CD4-positive, alpha-beta T cell treated with Interleukin-17A for 4 hours (primary cell): ENCODE data around the gene PTPN14.

Experiments used
- DNase-seq: peaks from one replicate; pipeline ENCODE4 v3.0.0-alpha.2; 2020; ENCODE audit warnings: mixed read lengths

The PTPN14 gene

DNA sequence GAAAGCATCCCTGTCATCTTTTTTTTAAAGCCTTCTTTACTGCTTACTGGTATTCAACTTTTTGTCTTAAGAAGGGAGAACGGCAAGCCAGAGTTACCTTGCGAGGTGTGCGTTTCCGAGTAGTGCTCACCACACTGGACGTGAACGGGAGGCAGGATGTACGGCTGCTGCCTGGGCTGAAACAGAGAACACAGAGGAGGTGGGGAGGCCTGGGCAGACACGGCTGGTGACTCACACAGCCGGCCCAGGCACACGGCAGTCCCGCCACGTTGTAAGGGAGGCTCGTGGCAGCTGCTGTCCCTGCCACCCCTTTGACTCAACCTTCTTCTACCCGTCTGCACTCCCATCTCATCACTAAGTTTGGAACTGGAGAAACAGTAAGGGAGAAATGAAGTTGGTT is 164.7 kb downstream of the PTPN14 start:
- no peak for DNase-seq

- no peak for DNase-seq
Observed at GRCh38 chr1:214386333-214386732, 165.1 kb downstream of the PTPN14 start.

GRCh38 chr1:214385428-214385827 is 166.0 kb downstream of the PTPN14 start:
- DNase-seq, result no peak

DNA sequence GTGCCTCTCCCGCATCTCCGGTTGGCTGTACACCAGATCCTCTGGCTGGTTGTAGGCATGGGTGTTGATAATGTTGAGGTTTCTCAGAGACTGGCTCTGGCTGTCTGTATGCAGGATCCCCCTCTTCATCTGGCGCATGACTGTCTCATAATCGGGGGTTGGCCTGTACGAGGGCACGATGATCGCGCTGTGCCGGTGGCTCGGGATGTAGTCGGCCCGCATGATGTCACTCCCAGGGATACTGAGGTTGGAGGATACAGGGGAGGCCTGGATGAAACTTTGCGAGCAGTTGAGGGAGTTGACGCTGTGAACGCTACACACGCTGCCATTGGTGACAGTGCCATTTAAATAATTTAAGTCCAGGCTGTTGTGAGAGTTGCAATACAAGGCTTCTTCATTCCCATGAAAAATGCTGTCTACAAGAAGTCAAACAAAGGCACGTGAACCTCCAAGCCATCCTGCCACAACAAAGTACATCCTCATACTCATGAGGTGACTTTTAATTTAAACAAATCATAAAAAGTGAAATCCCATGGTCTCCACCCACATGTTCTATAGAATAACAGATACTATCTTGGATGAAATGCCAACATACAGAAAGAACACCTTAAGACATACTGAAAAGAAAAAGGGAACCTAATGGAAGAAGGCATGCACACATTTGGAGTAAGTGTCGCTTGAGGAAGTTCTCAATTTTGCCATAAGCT is 166.9 kb downstream of the PTPN14 start:
- no peak for DNase-seq

- DNase-seq, result no peak
Observed at GRCh38 chr1:214383381-214384372, 167.7 kb downstream of the PTPN14 start.

DNA sequence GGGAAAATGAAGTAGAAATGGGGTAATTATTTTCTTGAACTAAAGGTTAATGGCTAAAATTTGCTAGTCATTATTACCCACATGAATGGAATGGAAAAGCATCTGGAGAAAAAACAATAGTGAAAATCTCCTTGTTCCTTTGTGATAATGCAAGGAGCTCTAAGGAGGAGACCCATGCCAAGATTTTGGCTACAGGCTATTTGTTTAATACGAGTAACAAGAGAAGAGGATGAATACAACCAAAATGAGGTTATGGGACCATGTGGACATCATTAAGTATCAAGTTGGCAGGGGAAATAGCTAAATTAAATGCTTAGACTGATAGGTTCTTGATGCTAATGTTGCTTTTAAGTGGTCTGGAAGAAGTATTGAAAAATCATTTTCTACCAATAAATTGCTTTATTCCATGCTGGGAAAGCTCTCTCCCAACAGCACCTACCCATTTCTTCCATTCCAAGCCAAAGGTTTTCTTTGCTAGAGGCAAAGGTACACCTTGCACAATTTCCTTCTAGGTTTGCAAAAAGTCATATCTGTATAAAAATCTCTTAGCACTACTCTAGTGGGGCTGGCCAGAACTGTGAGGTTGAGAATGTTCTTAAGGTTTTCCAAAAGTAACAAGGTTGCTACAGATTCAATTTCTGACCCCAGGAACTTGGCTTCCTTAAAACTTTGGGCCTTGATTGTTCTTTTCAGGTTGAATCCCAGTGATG is 170.3 kb downstream of the PTPN14 start:
- no peak for DNase-seq

- DNase-seq, result no peak
Observed at GRCh38 chr1:214380396-214380795, 171.0 kb downstream of the PTPN14 start.

GRCh38 chr1:214379236-214379970 is 172.0 kb downstream of the PTPN14 start:
- no peak for DNase-seq

- DNase-seq, result no peak
Observed at GRCh38 chr1:214378492-214378891, 172.9 kb downstream of the PTPN14 start.

DNA sequence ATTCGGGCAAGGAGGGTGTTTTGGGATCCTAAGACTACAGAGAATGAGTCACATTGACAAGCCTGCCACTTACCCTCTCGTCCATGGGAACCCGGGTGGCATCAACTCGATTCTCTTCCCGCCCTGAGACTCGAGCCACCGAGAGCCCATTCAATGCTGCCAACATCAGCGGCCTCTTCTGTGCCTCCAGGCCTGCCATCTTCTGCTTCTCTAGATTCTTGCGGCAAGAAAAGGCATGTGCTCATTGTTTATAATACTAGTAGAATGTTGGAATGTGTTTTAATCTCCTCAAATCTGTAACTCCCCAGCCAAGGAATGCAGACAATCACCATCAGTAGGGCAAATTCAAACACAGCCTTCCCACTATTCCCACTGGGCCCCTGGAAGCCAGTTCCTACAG is 173.5 kb downstream of the PTPN14 start:
- no peak for DNase-seq

DNA sequence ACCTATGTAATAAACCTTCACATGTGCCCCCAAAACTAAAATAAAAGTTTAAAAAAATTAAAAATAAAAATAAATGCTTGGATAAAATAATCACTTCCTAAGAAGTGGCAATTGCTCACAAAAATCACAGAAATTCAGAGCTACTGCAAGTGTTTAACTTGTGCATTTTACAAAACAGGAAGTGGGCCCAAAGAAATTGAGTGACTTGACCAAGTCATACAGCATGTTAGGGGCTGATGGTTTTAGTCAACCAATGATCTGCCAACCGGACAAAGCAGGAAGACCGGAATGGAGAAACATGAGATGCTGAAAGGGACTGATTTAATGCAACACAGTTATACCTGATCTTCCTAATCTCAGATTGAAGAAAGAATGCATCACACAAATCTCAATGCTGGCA is 173.9 kb downstream of the PTPN14 start:
- no peak for DNase-seq

- no peak for DNase-seq
Observed at GRCh38 chr1:214372092-214372491, 179.3 kb downstream of the PTPN14 start.

DNA sequence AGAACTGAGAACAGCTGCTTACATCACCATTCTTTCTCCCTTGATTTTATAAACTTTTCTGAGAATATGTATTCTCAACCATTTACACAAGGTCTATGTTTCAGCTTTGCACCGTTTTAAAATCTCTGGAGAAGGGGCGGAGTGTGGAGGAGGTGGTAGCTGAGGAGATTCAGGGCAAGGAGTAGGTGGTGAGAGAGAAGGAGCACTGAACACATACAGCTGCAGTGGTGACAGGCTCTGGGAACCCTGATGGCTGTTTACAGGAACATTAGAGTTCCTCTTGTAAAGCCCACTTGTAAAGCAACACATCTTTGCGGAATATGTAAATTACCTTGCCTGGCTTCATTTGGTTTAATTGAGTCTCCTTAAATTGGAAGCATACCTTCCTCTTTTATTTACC is 180.8 kb downstream of the PTPN14 start:
- DNase-seq, result no peak

GRCh38 chr1:214369364-214369763 is 182.0 kb downstream of the PTPN14 start:
- DNase-seq, result no peak

DNA sequence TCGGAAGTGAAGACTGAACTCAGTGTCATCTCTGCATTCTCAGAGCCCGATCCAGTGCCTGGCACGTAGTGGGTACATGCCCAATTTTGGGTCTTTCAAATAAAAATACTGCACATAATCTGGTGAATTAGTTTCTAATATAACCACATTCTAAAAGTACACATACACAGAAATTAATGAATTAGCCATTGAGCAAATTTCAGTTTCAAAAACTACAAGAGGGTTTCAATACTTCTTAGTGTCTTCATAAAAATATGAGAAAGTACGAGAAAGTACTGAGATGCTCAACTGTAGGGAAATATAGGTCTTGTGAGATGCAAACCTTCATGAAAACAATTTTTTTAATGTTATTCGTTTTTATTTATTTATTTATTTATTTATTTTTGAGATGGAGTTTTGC is 183.6 kb downstream of the PTPN14 start:
- no peak for DNase-seq

DNA sequence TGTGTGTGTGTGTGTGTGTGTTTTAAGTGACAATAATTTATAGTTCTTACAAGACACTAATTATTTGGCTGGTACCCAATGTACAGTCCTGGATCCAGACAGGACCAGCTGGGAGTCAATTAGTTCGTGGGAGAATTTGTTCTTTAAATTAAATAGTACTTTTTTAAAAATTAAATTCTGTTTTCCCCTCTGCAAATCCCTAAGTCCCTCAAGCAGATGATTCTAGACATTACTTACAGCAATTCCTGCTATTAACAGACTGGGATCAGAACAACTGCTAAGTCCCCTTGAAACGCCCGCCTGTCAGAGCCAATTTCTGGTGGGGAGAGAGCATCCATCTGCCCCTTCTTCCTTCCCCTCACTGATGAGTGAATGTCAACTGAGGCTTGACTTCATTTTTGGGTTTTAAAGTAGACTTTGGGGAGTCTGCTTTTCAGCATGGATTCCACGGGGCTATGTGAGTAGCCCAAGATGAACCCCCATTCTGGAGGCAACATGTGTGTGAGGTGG is 186.6 kb downstream of the PTPN14 start:
- no peak for DNase-seq

- DNase-seq, result no peak
Observed at GRCh38 chr1:214364386-214364785, 187.0 kb downstream of the PTPN14 start.

- no peak for DNase-seq
Observed at GRCh38 chr1:214363386-214363785, 188.0 kb downstream of the PTPN14 start.

DNA sequence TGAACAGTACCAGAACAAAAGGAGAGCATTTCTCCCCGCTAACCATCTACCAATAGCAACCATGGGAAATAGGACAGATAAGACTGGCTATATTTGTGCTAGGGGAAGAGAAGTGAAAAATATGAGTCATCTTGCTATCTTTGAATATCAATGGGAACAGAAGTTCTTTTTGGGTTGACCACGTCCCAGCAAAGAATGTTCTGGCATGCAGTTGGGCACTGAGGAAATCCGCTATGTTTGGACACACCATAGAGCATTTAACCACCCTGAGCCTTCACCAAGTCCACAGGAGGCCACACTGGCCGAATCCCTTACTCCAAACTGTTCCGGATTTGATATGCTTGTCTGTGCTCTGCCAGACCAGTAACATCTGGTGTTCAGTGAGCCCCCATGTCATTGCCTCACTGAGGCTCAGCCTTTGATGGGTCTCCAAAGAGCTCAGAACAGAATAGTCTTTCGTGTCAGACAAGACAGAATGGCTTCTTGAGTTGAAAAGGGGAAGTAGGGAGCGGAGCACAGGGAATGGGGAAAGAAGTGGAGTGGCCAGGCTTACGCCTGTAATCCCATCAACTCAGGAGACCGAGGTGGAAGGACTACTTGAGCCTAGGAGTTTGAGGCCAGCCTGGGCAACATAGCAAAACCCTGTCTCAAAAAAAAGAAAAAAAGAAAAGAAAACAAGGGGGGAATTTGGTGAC is 189.1 kb downstream of the PTPN14 start:
- no peak for DNase-seq

DNA sequence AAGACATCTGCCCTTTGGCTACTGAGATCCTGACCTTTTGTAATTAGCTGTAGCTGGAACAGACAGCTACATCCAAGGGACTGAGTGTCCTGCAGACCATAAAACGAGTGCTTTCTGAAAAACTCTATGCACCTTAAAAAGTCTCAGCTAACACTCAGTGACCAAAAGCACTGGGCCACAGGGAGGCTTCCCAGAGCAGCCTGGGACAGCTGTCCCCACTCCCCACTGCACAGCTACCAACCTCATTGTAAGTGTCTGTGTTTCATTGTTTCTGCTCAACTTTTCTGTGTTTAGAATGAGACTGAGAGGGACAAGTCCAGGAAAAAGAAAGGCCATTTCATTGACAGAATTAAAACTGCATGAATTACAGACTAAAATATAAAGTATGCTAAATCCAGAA is 189.8 kb downstream of the PTPN14 start:
- DNase-seq, result no peak

GRCh38 chr1:214360525-214361164 is 190.8 kb downstream of the PTPN14 start:
- DNase-seq, result no peak
